Gastroesophageal sphincter (tissue), 2 donors: ENCODE data around the gene IGLL5.

Source experiments
- EP300 ChIP-seq: sonication (generic); formaldehyde crosslinking; IDR thresholded peaks from one replicate; pipeline ENCODE4 v1.6.1; 2017; ENCODE audit warnings: antibody characterized with exemption, mild to moderate bottlenecking
- POLR2A ChIP-seq, 2 donors: fragments of 450-650 bp; IDR thresholded peaks; one replicate each; pipeline ENCODE4 v1.6.1; 2017; ENCODE audit warnings: antibody characterized with exemption in 2 of 2, mild to moderate bottlenecking in 2 of 2, moderate library complexity in 1 of 2

DNA sequence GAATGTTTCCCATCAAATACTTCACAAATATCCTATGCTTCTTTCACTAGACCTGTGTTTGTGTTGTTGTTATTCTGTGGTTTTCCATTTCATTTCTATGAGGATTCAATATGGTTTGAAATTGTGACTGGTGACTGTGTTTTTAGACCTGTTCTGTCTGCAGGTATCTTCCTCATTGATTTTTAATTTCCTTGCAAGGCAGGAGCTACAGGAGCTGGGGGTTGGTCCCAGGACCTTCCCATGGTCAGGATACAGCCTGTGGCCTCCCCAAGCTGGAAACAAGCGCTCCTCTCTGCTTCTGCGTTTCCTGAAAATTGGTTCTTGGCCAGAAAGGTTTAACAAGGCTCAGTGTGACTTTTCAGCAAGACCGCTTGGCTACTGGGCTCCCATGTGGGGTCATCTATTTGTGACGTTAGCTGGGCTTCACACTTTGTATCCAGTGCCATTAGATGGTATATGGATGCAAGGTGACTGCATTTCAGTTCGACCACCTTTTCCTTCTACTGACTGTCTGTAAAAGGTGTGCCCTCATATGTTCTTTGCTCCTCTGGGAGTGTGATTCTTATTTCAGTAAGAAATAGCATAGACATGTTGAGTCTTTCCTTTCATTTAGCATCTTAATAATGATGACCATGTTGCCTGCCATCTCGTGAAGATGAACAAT is 21.5 kb downstream of the IGLL5 start:
- TF ChIP-seq POLR2A (IDR thresholded peaks at IDR 0.05) (no peak), EP300 (no peak)
